ENCODE measurements around the gene KPNA6. TPM values are rescaled to one million over a fixed set of nuclear protein-coding genes. Genes with fewer than 3 reads are reported as not detected.
"Not testable (repeated sequence)": the region's sequence is repeated elsewhere in the genome, so short reads cannot be mapped to it uniquely, and the experiment has no call there.

The KPNA6 gene
- total and polyA plus RNA-seq, 9 of the 15 experiments (the other 6 are each of a cell fraction or from before 2014, with no cell fraction given): 20.1 to 54.6 (median 32.2) TPM

DNA sequence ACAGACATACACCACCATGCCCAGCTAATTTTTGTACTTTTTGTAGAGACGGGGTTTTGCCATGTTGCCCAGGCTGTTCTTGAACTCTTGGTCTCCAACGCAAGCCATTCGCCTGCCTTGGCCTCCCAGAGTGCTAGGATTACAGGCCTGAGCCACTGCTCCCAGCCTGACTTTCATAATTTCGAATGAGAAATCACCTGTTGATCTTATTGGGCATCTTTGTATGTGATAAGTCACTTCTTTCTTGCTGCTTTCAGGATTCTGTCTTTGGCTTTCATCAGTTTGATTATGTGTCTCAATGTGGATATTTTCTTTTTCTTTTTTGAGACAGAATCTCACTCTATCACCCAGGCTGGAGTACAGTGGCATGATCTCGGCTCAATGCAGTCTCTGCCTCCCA lies 39.9 kb downstream of the KPNA6 start:
- TF ChIP-seq TRIM24 (IDR thresholded peaks at IDR 0.05) (peak; percentile 42 to 71; a peak in 3 of 4 replicates), TRIM28 (IDR thresholded peaks at IDR 0.05) (peak; percentile 83), CBX3 (IDR thresholded peaks at IDR 0.05; ENCODE audit: borderline replicate concordance in 1 of 2, low read length in 2 of 2) (peak in 1 of 2 experiments; percentile 68; a peak in 1 of 3 replicates)
- intact Hi-C loops (cut with micrococcal nuclease); POLR2A ChIA-PET; H3K9me3 ChIP-seq (replicated peaks; ENCODE audit: control insufficient read depth, insufficient read depth, low read depth, low read length); in situ Hi-C loops (cut with MboI); ATAC-seq; H3K9ac ChIP-seq (ENCODE audit: insufficient read depth in 1 of 2, low read depth in 2 of 2, low read length in 2 of 2); H3K27me3 ChIP-seq (ENCODE audit: control insufficient read depth in 2 of 2, insufficient read depth in 2 of 2, low read length in 2 of 2); H3K9me1 ChIP-seq (ENCODE audit: control insufficient read depth, insufficient read depth, low read length); FAIRE-seq; H2AFZ ChIP-seq (ENCODE audit: low read depth, low read length); BruUV-seq (replicated peaks); CTCF ChIA-PET (ENCODE audit: low intra/inter-chr PET ratio); H4K20me1 ChIP-seq (replicated peaks; ENCODE audit: control insufficient read depth, insufficient read depth, low read length); H3K27ac ChIP-seq (ENCODE audit: extremely low read depth, low read depth, low read length); H3K4me2 ChIP-seq (ENCODE audit: insufficient read depth, low read length); DNase-seq (ENCODE audit: extremely low read depth in 1 of 4, low spot score in 3 of 4); H3K4me3 ChIP-seq: not testable (repeated sequence)
- 94% methylated on average over 5 of the region's 5 CpGs for WGBS (ENCODE audit: insufficient coverage, low coverage, missing lambda C conversion rate)
- Histone ChIP-seq H3K36me3 (ENCODE audit: control insufficient read depth, insufficient read depth, low read length) (peaks cover 11% of the 10 kb centered on the region; the same call in 2 of the 3 replicates), H3K79me2 (ENCODE audit: control insufficient read depth, insufficient read depth, low read length) (peaks cover 92% of the 10 kb centered on the region), H3K4me1 (replicated peaks in 1 of 2; ENCODE audit: control insufficient read depth in 2 of 2, insufficient read depth in 2 of 2, low read length in 2 of 2) (peaks cover 0 to 12% of the 10 kb centered on the region in 2 experiments; a peak in 3 of 5 replicates)

DNA sequence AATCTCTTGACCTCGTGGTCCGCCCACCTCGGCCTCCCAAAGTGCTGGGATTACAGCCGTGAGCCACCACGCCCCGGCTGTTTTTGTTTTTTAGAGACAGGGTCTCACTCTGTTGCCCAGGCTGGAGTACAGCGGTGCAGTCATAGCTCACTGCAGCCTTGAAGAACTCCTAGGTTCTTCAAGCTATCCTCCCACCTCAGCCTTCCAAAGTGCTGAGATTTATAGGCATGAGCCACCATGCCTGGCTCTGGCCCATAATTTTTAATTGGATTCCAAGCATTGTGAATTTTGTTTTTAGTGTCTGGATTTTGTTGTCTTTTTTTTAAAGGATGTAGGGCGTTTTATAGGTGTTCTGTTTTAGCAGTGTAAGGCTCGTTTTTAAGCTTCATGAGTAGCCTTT lies 43.0 kb downstream of the KPNA6 start:
- ATAC-seq: no peak
- TF ChIP-seq CEBPB (tag; IDR thresholded peaks at IDR 0.05): no peak
- peak; percentile 41; the same call in 1 of the 2 replicates for TF ChIP-seq ZNF121 (CRISPR knock-in tag; conservative IDR thresholded peaks at IDR 0.05)
- in situ Hi-C loops (cut with MboI): no loop called here
- no TSS peak for BruUV-seq (replicated peaks)
- H3K4me2 ChIP-seq (ENCODE audit: insufficient read depth, low read length): no peak overlapping the region
- no peak overlapping the region for H3K4me3 ChIP-seq
- CTCF ChIA-PET (ENCODE audit: low intra/inter-chr PET ratio): no interaction called here
- WGBS (ENCODE audit: insufficient coverage, low coverage, missing lambda C conversion rate): 69% methylated on average over 9 of the region's 9 CpGs
- no peak overlapping the region for H2AFZ ChIP-seq (ENCODE audit: low read depth, low read length)
- no peaks in the 10 kb centered on the region for H3K9me1 ChIP-seq (ENCODE audit: control insufficient read depth, insufficient read depth, low read length)
- peaks cover 27% of the 10 kb centered on the region; the same call in 2 of the 3 replicates for H3K36me3 ChIP-seq (ENCODE audit: control insufficient read depth, insufficient read depth, low read length)
- no peaks in the 10 kb centered on the region for H4K20me1 ChIP-seq (replicated peaks; ENCODE audit: control insufficient read depth, insufficient read depth, low read length)
- H3K9ac ChIP-seq (ENCODE audit: insufficient read depth in 1 of 2, low read depth in 2 of 2, low read length in 2 of 2): no peak overlapping the region
- DNase-seq (ENCODE audit: extremely low read depth in 1 of 4, low spot score in 3 of 4): no peak
- no peak for FAIRE-seq
- no peaks in the 10 kb centered on the region for H3K27me3 ChIP-seq (ENCODE audit: control insufficient read depth in 2 of 2, insufficient read depth in 2 of 2, low read length in 2 of 2)
- no peak overlapping the region for H3K27ac ChIP-seq (ENCODE audit: extremely low read depth, low read depth, low read length)
- peaks cover 9% of the 10 kb centered on the region for H3K9me3 ChIP-seq (replicated peaks; ENCODE audit: control insufficient read depth, insufficient read depth, low read depth, low read length)
- H3K79me2 ChIP-seq (ENCODE audit: control insufficient read depth, insufficient read depth, low read length): peaks cover 74% of the 10 kb centered on the region
- no peaks in the 10 kb centered on the region for H3K4me1 ChIP-seq (replicated peaks in 1 of 2; ENCODE audit: control insufficient read depth in 2 of 2, insufficient read depth in 2 of 2, low read length in 2 of 2)
- POLR2A ChIA-PET: interaction anchor here (0.5 to 1.2 kb wide), 3 partner anchors 8 to 26 kb away, joined by 3 to 5 read pairs (median 4); no protein-coding TSS in a partner anchor
- intact Hi-C loops (cut with micrococcal nuclease): no loop called here
